ENCODE data around the gene MSL3.

Gene MSL3

GRCh38 chrX:11757719-11758399, at the start of gene MSL3:
Gene MSL3, plus strand, starts transcription at chrX:11758237. Its CDS starts 27 bp downstream, at chrX:11758264.
- peak; percentile 32 for DNase-seq

GRCh38 chrX:11722304-11722703, 35.7 kb upstream of the MSL3 start:
- DNase-seq, result no peak

GRCh38 chrX:11724122-11725017, 33.7 kb upstream of the MSL3 start:
- peak; percentile 33 for DNase-seq

- DNase-seq, result no peak
These were observed 32.2 kb upstream of the MSL3 start for GRCh38 chrX:11725631-11726442.

- DNase-seq, result no peak
These were observed 29.5 kb upstream of the MSL3 start for GRCh38 chrX:11728556-11728955.

GRCh38 chrX:11733614-11734013, 24.4 kb upstream of the MSL3 start:
- no peak for DNase-seq

- no peak for DNase-seq
These were observed 18.3 kb upstream of the MSL3 start for GRCh38 chrX:11739776-11740175.

- DNase-seq, result no peak
These were observed 17.2 kb upstream of the MSL3 start for GRCh38 chrX:11740794-11741193.

GRCh38 chrX:11741574-11741973, 16.5 kb upstream of the MSL3 start:
- no peak for DNase-seq

GRCh38 chrX:11745881-11746280, 12.2 kb upstream of the MSL3 start:
- DNase-seq, result no peak

GRCh38 chrX:11750046-11750445, 8.0 kb upstream of the MSL3 start:
- DNase-seq, result no peak

GRCh38 chrX:11750694-11751093, 7.3 kb upstream of the MSL3 start:
- no peak for DNase-seq

- no peak for DNase-seq
These were observed 6.8 kb upstream of the MSL3 start for GRCh38 chrX:11751261-11751660.

- no peak for DNase-seq
These were observed 4.4 kb upstream of the MSL3 start for GRCh38 chrX:11753668-11754067.

GRCh38 chrX:11754958-11755645, 2.9 kb upstream of the MSL3 start:
- peak; percentile 79 for DNase-seq

- no peak for DNase-seq
These were observed 2.3 kb upstream of the MSL3 start for GRCh38 chrX:11755724-11756123.

- no peak for DNase-seq
These were observed 1.4 kb upstream of the MSL3 start for GRCh38 chrX:11756354-11757318.

GRCh38 chrX:11757397-11757718, 679 bp upstream of the MSL3 start:
- no peak for DNase-seq

- DNase-seq, result peak; percentile 61
These were observed 549 bp downstream of the MSL3 start for GRCh38 chrX:11758400-11759171.

GRCh38 chrX:11759172-11759460, 1.1 kb downstream of the MSL3 start:
- DNase-seq, result no peak

Measured in NCI-H1105 treated with DMSO at 0.1 percent for 48 hours (cell line).